Mesothelial cell of epicardium (in vitro differentiated cells): ENCODE data around the gene RIPOR1. TPM values are rescaled to one million over a fixed set of nuclear protein-coding genes. Genes with fewer than 3 reads are reported as not detected.

ENCODE experiments used
- DNase-seq, 2 experiments: peaks; one replicate each; pipeline ENCODE4 v3.0.0; 2021; ENCODE audit warnings: low spot score in 2 of 2; ENCODE audit not compliant: unreplicated experiment in 2 of 2
- H3K27ac Mint-ChIP-seq: 2 replicates; pipeline ENCODE4 v1.8.0; 2021; ENCODE audit warnings: mixed read lengths
- H3K27me3 Mint-ChIP-seq: 2 replicates; pipeline ENCODE4 v1.8.0; 2021; ENCODE audit warnings: low read depth, mixed read lengths
- H3K36me3 Mint-ChIP-seq: 2 replicates; pipeline ENCODE4 v1.8.0; 2021; ENCODE audit warnings: mixed read lengths
- H3K4me1 Mint-ChIP-seq: 2 replicates; pipeline ENCODE4 v1.8.0; 2021; ENCODE audit warnings: mixed read lengths
- H3K4me3 Mint-ChIP-seq: 2 replicates; pipeline ENCODE4 v1.8.0; 2021; ENCODE audit warnings: mild to moderate bottlenecking, moderate library complexity, mixed read lengths
- H3K9me3 Mint-ChIP-seq: 2 replicates; pipeline ENCODE4 v1.8.0; 2021; ENCODE audit warnings: mixed read lengths
- total RNA-seq: library from RNA; stranded (reverse); gene quantifications from 3 replicates; pipeline ENCODE4 v1.2.1, GENCODE V29; 2021
- TF ChIP-seq, protein P1 (sequence below): fragments of 200-600 bp; sonication (generic); IDR thresholded peaks from one replicate; pipeline ENCODE4 v1.5.0; 2021; ENCODE audit warnings: antibody characterized with exemption; ENCODE audit not compliant: unreplicated experiment

Gene RIPOR1
- total RNA-seq, 1 donor from 2014 or later = 69.2 TPM

DNA sequence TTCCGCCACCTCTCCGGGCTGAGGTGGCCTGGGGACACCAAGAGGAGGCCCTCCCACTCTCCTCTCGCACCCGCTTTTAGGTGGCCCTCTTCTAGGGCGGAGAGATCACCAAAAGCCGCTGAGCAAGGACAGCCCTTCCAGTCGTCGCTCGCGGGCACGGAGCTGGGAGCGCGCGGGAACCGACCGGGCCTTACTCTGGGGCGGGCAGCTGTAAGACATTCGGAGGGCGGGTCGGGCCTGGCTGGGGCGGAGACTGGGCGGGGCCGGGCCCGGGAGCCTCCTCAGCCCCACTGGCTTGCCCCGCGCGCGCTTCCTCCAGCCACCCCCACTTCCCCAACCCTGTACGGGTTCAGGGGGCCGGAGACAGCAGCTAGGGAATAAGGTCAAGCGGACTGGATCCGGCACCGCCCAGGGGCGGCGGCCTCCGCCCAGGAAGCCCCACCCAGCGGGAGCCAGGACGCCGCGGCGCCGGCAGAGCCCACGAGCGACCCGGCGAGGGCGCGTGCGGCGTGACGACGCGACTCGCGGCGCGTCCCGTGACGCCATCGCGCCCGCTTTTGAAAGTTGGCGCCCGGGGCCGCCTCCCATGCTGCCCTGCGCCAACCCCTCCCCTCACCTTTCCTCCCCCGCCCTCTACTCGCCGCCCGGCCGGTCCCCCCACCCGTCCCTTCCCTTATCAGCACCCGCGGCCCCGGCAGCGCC is 33.3 kb downstream of the RIPOR1 start:
- H3K4me1 Mint-ChIP-seq = peaks cover 17% of the 10 kb centered on the region
- peak overlapping the region; percentile 92 for H3K27ac Mint-ChIP-seq
- no peaks in the 10 kb centered on the region for H3K9me3 Mint-ChIP-seq
- DNase-seq = peak; percentile 91 to 95
- H3K36me3 Mint-ChIP-seq = no peaks in the 10 kb centered on the region
- H3K4me3 Mint-ChIP-seq = peak overlapping the region; percentile 79
- TF ChIP-seq, protein P1, sequence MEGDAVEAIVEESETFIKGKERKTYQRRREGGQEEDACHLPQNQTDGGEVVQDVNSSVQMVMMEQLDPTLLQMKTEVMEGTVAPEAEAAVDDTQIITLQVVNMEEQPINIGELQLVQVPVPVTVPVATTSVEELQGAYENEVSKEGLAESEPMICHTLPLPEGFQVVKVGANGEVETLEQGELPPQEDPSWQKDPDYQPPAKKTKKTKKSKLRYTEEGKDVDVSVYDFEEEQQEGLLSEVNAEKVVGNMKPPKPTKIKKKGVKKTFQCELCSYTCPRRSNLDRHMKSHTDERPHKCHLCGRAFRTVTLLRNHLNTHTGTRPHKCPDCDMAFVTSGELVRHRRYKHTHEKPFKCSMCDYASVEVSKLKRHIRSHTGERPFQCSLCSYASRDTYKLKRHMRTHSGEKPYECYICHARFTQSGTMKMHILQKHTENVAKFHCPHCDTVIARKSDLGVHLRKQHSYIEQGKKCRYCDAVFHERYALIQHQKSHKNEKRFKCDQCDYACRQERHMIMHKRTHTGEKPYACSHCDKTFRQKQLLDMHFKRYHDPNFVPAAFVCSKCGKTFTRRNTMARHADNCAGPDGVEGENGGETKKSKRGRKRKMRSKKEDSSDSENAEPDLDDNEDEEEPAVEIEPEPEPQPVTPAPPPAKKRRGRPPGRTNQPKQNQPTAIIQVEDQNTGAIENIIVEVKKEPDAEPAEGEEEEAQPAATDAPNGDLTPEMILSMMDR = no peak
- H3K27me3 Mint-ChIP-seq = no peaks in the 10 kb centered on the region

- DNase-seq = peak in 1 of 2 experiments; percentile 76
- H3K9me3 Mint-ChIP-seq = no peaks in the 10 kb centered on the region
- peak within 1 kb of the TSS; percentile 93 for H3K27ac Mint-ChIP-seq
- peak within 1 kb of the TSS; percentile 86 for H3K4me3 Mint-ChIP-seq
- TF ChIP-seq, protein P1 = no peak
- no peaks in the 10 kb centered on the region for H3K27me3 Mint-ChIP-seq
- peaks cover 20% of the 10 kb centered on the region for H3K4me1 Mint-ChIP-seq
- no peaks in the 10 kb centered on the region for H3K36me3 Mint-ChIP-seq
Observed at GRCh38 chr16:67562526-67562917, 33.9 kb downstream of the RIPOR1 start, which contains the start of gene CTCF. Gene CTCF (plus strand): TSS chr16:67562526. CDS start chr16:67610833, 48,307 bp downstream.

- TF ChIP-seq, protein P1 = peak; percentile 30
- Mint-ChIP-seq H3K4me1 (peaks cover 20% of the 10 kb centered on the region), H3K36me3 (no peaks in the 10 kb centered on the region), H3K9me3 (no peaks in the 10 kb centered on the region), H3K27ac (peak overlapping the region; percentile 97), H3K27me3 (no peaks in the 10 kb centered on the region), H3K4me3 (peak overlapping the region; percentile 86)
- DNase-seq = peak; percentile 50 to 74
Observed at GRCh38 chr16:67562918-67563707, 34.5 kb downstream of the RIPOR1 start.

DNA sequence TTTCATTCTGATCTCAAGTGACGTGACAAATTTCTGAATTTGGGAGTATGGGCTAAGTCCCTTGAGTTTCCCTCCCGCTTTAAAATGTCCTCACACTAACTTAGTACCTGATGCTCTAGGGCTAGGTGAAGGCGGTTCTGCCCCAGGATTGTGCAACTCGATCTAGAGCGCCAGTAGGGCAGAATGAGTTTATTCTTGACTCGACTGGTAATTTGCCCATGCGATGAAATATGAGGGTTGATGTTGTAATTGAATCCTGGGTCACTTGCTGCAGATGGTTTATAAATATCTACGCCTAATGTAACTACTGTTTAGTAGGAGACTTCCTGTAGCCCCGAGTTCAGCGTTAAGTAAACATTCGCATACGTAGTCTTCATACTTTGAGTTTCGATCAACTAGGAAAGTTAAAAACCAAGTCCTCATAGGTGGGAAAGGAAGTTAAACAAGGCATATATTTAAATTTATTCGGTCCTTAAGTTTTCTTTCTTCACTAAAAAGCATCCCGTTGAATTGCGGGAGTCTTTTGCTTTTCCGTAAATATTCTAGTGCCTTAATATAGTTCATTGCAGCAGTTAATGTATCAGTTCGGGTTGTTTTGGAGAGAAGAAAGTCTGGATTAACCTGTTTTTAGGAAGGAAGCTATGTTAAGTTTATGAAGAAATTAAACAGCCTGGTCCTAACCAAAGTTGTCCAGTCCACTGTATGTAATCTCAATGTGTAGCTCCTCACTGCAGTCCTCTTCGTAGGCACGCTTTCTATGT is 35.3 kb downstream of the RIPOR1 start:
- Mint-ChIP-seq H3K36me3 (no peaks in the 10 kb centered on the region), H3K27ac (peak overlapping the region; percentile 97)
- TF ChIP-seq, protein P1 = no peak

DNA sequence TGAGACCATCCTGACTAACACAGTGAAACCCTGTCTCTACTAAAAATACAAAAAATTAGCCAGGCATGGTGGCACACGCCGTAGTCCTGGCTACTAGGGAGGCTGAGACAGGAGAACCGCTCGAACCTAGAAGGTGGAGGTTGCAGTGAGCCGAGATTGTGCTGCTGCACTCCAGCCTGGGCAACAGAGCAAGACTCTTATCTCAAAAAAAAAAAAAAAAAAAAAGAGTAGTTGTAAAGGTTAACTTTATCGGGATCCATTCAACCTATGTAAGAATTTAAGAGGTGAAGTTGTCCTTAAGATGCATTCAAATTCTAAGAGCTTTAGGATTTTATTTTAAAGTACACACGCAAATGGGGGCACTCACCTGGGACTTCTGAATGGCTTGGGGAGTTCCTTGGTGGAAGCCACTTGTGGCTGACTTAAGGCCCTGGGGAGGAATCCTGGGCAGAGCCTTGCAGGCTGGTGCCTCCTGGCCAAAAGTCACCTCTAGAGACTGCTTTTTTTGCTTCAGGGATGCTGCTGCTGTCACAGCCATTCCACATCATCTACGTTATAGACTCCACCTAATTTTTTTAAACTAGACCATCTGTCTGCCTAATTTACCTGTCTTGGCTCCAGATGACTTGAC is 37.0 kb downstream of the RIPOR1 start:
- TF ChIP-seq, protein P1 = no peak
- H3K4me3 Mint-ChIP-seq = no peak overlapping the region
- H3K27ac Mint-ChIP-seq = no peak overlapping the region
- peaks cover 20% of the 10 kb centered on the region for H3K4me1 Mint-ChIP-seq
- no peak for DNase-seq
- no peaks in the 10 kb centered on the region for H3K36me3 Mint-ChIP-seq
- no peaks in the 10 kb centered on the region for H3K27me3 Mint-ChIP-seq
- H3K9me3 Mint-ChIP-seq = no peaks in the 10 kb centered on the region

More for the DNA sequence above, 35.3 kb downstream of the RIPOR1 start:
- no peak for DNase-seq
- Mint-ChIP-seq H3K9me3 (no peaks in the 10 kb centered on the region), H3K4me1 (peaks cover 20% of the 10 kb centered on the region), H3K4me3 (peak overlapping the region; percentile 86), H3K27me3 (no peaks in the 10 kb centered on the region)
